Adrenal gland (tissue), 5 donors: ENCODE measurements around the gene RSRC1.

Experiments used
- CTCF ChIP-seq, 6 experiments: fragments of 450-650 bp in 4 of 6; fragments of 200-600 bp in 2 of 6; sonication (generic) in 1 of 6; IDR thresholded peaks; 1 replicate in 5 of 6; 2 replicates in 1 of 6; pipeline versions ENCODE4 v1.5.1 to v1.8.0; 2016 to 2021; ENCODE audit warnings: antibody characterized with exemption in 6 of 6, mild to moderate bottlenecking in 2 of 6, moderate library complexity in 1 of 6
- POLR2A ChIP-seq, 2 donors: fragments of 450-650 bp; IDR thresholded peaks; one replicate each; pipeline ENCODE4 v1.6.1; 2017; ENCODE audit warnings: antibody characterized with exemption in 2 of 2, mild to moderate bottlenecking in 2 of 2, moderate library complexity in 1 of 2
- donor health status: DM: no; HTN: no; CAD: no.

- no peak for TF ChIP-seq CTCF (IDR thresholded peaks at IDR 0.05)
- TF ChIP-seq POLR2A (IDR thresholded peaks at IDR 0.05), result no peak
Measured at GRCh38 chr3:158205994-158206393, 96.1 kb downstream of the RSRC1 start.
